ENCODE data around the gene GLYAT. TPM values are rescaled to one million over a fixed set of nuclear protein-coding genes. Genes with fewer than 3 reads are reported as not detected.

The GLYAT gene
- total RNA-seq, 2 experiments from 2014 or later, result not detected

GRCh38 chr11:58671983-58672633 is 59.6 kb downstream of the GLYAT start:
- no peaks in the 10 kb centered on the region for H3K27me3 Mint-ChIP-seq
- TF ChIP-seq CTCF (IDR thresholded peaks at IDR 0.05), result no peak
- no peaks in the 10 kb centered on the region for H3K9me3 Mint-ChIP-seq
- no peaks in the 10 kb centered on the region for H3K36me3 Mint-ChIP-seq (ENCODE audit: low read depth)
- no peak for DNase-seq
- Histone ChIP-seq H3K4me1 (ENCODE audit: insufficient read depth, low read length) (peaks cover 4% of the 10 kb centered on the region), H3K27ac (ENCODE audit: low read depth in 1 of 2, low read length in 2 of 2) (no peak overlapping the region), H3K4me3 (ENCODE audit: low read length) (no peak overlapping the region), H3K9me3 (ENCODE audit: control insufficient read depth in 1 of 2, insufficient read depth in 1 of 2, low read length in 2 of 2) (no peaks in the 10 kb centered on the region), H3K36me3 (ENCODE audit: insufficient read depth, low read length) (no peaks in the 10 kb centered on the region), H3K27me3 (ENCODE audit: control insufficient read depth in 1 of 2, insufficient read depth in 2 of 2, low read length in 2 of 2) (no peaks in the 10 kb centered on the region)
- H3K4me1 Mint-ChIP-seq (ENCODE audit: low read depth), result no peaks in the 10 kb centered on the region
- ChIA-PET POLR2A (no interaction called here), CTCF (interaction anchor here (1.7 kb wide), 1 partner anchor 14 kb away, joined by 3 read pairs; no protein-coding TSS in a partner anchor)
- no peak overlapping the region for H3K4me3 Mint-ChIP-seq
- intact Hi-C loops (cut with DNase I, micrococcal nuclease), result no loop called here
- no peak for ATAC-seq (ENCODE audit: poor library complexity)
- H3K27ac Mint-ChIP-seq, result no peak overlapping the region

GRCh38 chr11:58659910-58660570 is 71.7 kb downstream of the GLYAT start:
- Histone ChIP-seq H3K27ac (ENCODE audit: low read depth in 1 of 2, low read length in 2 of 2) (no peak overlapping the region), H3K4me1 (ENCODE audit: insufficient read depth, low read length) (no peaks in the 10 kb centered on the region), H3K27me3 (ENCODE audit: control insufficient read depth in 1 of 2, insufficient read depth in 2 of 2, low read length in 2 of 2) (no peaks in the 10 kb centered on the region), H3K9me3 (ENCODE audit: control insufficient read depth in 1 of 2, insufficient read depth in 1 of 2, low read length in 2 of 2) (no peaks in the 10 kb centered on the region), H3K36me3 (ENCODE audit: insufficient read depth, low read length) (no peaks in the 10 kb centered on the region), H3K4me3 (ENCODE audit: low read length) (no peak overlapping the region)
- no peak for DNase-seq
- Mint-ChIP-seq H3K36me3 (ENCODE audit: low read depth) (no peaks in the 10 kb centered on the region), H3K27me3 (peaks cover 26% of the 10 kb centered on the region), H3K4me1 (ENCODE audit: low read depth) (no peaks in the 10 kb centered on the region), H3K4me3 (no peak overlapping the region), H3K9me3 (no peaks in the 10 kb centered on the region), H3K27ac (no peak overlapping the region)
- ATAC-seq (ENCODE audit: poor library complexity), result no peak
- TF ChIP-seq CTCF (IDR thresholded peaks at IDR 0.05), result no peak
- ChIA-PET POLR2A (no interaction called here), CTCF (no interaction called here)
- intact Hi-C loops (cut with DNase I, micrococcal nuclease), result loop anchor here in 1 of 2 experiments (10.0 kb wide), 2 partner anchors 265 to 395 kb away; no protein-coding TSS in a partner anchor

GRCh38 chr11:58659404-58659803 is 72.3 kb downstream of the GLYAT start:
- ChIA-PET POLR2A (no interaction called here), CTCF (no interaction called here)
- H3K36me3 ChIP-seq (ENCODE audit: insufficient read depth, low read length), result no peaks in the 10 kb centered on the region
- TF ChIP-seq CTCF (IDR thresholded peaks at IDR 0.05), result no peak
- Mint-ChIP-seq H3K9me3 (no peaks in the 10 kb centered on the region), H3K27me3 (peaks cover 22% of the 10 kb centered on the region), H3K4me3 (no peak overlapping the region), H3K36me3 (ENCODE audit: low read depth) (no peaks in the 10 kb centered on the region), H3K4me1 (ENCODE audit: low read depth) (peaks cover under 1% of the 10 kb centered on the region), H3K27ac (no peak overlapping the region)
- no peak overlapping the region for H3K4me3 ChIP-seq (ENCODE audit: low read length)
- no peaks in the 10 kb centered on the region for H3K9me3 ChIP-seq (ENCODE audit: control insufficient read depth in 1 of 2, insufficient read depth in 1 of 2, low read length in 2 of 2)
- intact Hi-C loops (cut with DNase I, micrococcal nuclease), result loop anchor here in 1 of 2 experiments (10.0 kb wide), 2 partner anchors 265 to 395 kb away; no protein-coding TSS in a partner anchor
- ATAC-seq (ENCODE audit: poor library complexity) (no peak), DNase-seq (no peak)
- no peak overlapping the region for H3K27ac ChIP-seq (ENCODE audit: low read depth in 1 of 2, low read length in 2 of 2)
- no peaks in the 10 kb centered on the region for H3K27me3 ChIP-seq (ENCODE audit: control insufficient read depth in 1 of 2, insufficient read depth in 2 of 2, low read length in 2 of 2)
- no peaks in the 10 kb centered on the region for H3K4me1 ChIP-seq (ENCODE audit: insufficient read depth, low read length)

Other genes with a start within 250 kb of the GLYAT start
- gene OR5B21, start 223.8 kb downstream of the GLYAT start, total RNA-seq, result not detected
- 10 to 100 TPM; 35.5 to 36.3 TPM for gene LPXN, start 156.1 kb downstream of the GLYAT start, total RNA-seq
- gene ZFP91, start 152.9 kb downstream of the GLYAT start, total RNA-seq, result 10 to 100 TPM; 46.5 to 46.7 TPM
- 1 to 10 TPM; 3.1 to 3.9 TPM for gene CNTF, start 109.3 kb downstream of the GLYAT start, total RNA-seq
- not detected for gene GLYATL2, start 112.8 kb upstream of the GLYAT start, total RNA-seq
- gene GLYATL1, start 207.5 kb upstream of the GLYAT start, total RNA-seq, result not detected